ENCODE results near the gene STAB2. TPM values are rescaled to one million over a fixed set of nuclear protein-coding genes. Genes with fewer than 3 reads are reported as not detected.

Gene STAB2
- total RNA-seq, 2 experiments from 2014 or later: not detected

DNA sequence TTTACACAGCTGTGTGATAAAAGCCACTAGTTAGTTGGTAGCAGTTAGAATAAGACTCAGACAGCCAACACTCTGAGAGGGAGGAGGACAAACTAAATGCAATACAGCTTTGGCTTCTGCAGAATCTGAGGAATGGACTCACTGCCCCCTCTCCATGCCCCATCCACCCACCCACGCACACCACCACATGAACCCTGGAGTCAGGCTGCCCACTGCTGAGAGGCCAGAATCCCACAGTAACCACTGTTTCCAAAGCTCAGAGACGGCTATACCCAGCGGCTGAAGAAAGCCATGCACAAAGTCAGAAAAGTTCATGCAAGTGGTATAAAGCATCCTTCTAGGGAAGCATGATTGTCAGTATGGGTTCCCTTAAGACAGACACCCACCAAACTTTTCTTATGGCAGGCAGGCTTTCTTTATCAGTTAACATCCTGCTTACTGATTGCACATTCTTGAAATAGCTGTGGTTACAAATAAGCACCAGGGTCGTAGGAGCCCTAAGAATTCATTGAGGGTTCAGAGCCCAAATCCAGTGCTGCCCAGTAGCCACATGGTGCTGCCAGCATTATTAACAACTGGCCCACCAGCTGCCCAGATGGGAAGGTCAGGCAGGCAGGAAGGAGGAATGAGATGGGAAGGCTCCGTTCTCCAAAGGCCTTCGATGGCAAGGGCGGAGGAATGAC, 192.5 kb downstream of the STAB2 start:
- H3K36me3 Mint-ChIP-seq: peaks cover 3% of the 10 kb centered on the region
- H3K4me1 Mint-ChIP-seq: no peaks in the 10 kb centered on the region
- no peak overlapping the region for H3K27ac Mint-ChIP-seq
- ATAC-seq (no peak), DNase-seq (no peak)
- H3K27me3 Mint-ChIP-seq: no peaks in the 10 kb centered on the region
- CTCF ChIA-PET: no interaction called here
- no peak overlapping the region for H3K4me3 Mint-ChIP-seq
- no peaks in the 10 kb centered on the region for H3K9me3 Mint-ChIP-seq (ENCODE audit: low read depth)

DNA sequence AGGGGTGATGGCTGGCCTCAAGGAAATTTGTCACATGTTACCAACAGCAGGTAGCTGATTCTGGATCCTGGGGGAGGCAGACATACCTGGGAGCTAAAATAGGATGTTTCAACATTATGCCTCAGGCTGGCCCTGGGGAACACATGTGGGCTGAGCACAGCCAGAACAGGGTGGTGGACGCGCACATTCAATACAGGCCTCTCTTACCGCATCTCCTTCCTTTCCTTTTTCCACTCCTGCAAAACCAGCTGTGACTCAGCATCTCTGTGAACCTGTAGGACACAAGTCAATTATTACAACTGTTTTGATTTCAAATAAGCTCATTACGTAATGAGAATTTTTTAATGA, 193.0 kb downstream of the STAB2 start:
- no peaks in the 10 kb centered on the region for H3K4me1 Mint-ChIP-seq
- H3K4me3 Mint-ChIP-seq: no peak overlapping the region
- CTCF ChIA-PET: no interaction called here
- H3K27ac Mint-ChIP-seq: no peak overlapping the region
- peaks cover 3% of the 10 kb centered on the region for H3K36me3 Mint-ChIP-seq
- H3K9me3 Mint-ChIP-seq (ENCODE audit: low read depth): no peaks in the 10 kb centered on the region
- no peak for DNase-seq
- no peak for ATAC-seq
- no peaks in the 10 kb centered on the region for H3K27me3 Mint-ChIP-seq

DNA sequence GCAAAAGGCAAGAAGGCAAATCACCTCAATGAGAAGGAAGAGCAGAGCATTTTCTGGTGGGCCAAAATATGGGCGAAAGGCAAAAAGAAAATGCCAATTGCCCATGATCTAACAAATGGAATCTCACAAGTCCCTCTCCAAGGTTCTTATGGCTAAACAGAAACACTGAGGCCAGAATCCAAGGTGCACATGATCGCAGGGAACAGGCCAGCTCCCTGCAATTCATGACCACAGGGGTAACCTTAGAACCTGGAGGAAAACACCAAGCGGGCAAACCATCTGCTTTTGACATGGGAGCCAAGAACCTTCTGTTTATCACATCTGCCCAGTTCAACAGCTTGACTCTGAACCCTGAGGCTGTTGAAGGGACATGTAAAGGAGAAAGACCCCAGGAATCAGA, 193.9 kb downstream of the STAB2 start:
- no peaks in the 10 kb centered on the region for H3K27me3 Mint-ChIP-seq
- H3K4me1 Mint-ChIP-seq: no peaks in the 10 kb centered on the region
- H3K9me3 Mint-ChIP-seq (ENCODE audit: low read depth): no peaks in the 10 kb centered on the region
- DNase-seq (no peak), ATAC-seq (no peak)
- CTCF ChIA-PET: no interaction called here
- H3K36me3 Mint-ChIP-seq: peaks cover 4% of the 10 kb centered on the region
- H3K4me3 Mint-ChIP-seq: no peak overlapping the region
- H3K27ac Mint-ChIP-seq: no peak overlapping the region

DNA sequence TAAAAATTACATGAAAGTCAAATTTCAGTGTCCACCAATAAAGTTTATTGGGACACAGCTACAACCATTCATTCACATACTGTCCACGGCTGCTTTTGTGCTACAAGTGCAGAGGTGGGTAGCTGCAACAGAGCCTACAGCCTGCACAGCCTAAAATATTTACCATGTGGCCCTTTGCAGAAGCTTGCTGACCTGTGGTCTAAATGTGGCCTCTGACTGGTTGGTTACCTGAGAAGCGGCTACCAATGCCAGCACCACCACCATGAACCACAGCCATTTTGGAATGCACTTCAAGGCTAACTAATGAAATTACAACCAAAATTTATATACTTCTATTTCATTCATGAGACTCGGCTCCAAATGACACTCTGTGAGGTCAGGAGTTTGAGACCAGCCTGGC, 195.3 kb downstream of the STAB2 start:
- H3K9me3 Mint-ChIP-seq (ENCODE audit: low read depth): no peaks in the 10 kb centered on the region
- CTCF ChIA-PET: no interaction called here
- no peak overlapping the region for H3K4me3 Mint-ChIP-seq
- no peaks in the 10 kb centered on the region for H3K4me1 Mint-ChIP-seq
- no peak overlapping the region for H3K27ac Mint-ChIP-seq
- no peaks in the 10 kb centered on the region for H3K27me3 Mint-ChIP-seq
- DNase-seq (no peak), ATAC-seq (no peak)
- peaks cover 5% of the 10 kb centered on the region for H3K36me3 Mint-ChIP-seq

DNA sequence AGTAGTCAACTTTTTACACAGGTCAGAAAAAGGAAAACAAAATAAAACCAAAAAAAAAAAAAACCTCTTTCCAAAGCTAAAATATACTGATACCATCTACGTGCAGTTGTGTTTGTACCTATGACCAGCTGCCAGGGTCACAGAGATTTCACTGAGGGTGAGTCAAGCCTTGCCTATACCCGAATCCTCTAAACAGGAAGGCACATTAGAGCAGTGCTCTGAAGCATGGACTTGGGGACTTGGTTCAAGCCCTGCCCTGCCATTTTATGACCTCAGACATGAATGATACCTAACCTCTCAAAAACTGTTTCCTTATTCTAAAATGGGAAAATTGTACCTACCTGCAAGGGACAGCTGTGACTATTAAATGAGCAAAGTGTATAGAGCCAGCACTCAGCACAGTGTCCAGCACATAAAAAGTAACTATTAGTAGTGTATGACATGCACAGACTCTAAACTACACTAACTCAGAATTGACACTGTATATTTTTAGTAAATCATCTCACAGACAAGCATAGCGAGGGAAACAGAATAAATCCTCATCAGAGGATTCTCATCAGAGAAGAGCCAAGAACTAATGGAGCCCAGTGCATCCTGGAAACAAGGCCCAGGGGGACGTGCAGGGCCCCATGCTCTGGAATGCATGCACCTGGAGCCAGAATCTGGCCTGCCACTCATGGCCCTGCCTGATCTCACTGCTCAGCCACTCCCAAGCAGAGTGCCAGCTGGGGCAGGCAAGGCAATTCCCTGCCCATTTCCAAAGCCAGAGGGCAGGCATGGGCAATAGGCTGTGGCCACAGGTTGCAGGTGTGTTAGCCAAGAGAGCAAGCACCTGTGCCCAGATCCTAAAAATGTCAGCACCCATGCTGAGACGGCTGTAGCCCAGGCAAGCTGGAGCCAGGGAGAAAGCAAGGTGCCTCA, 196.9 kb downstream of the STAB2 start:
- DNase-seq (no peak), ATAC-seq (no peak)
- Mint-ChIP-seq H3K4me3 (no peak overlapping the region), H3K27ac (no peak overlapping the region), H3K4me1 (no peaks in the 10 kb centered on the region), H3K9me3 (ENCODE audit: low read depth) (no peaks in the 10 kb centered on the region), H3K36me3 (peaks cover 5% of the 10 kb centered on the region), H3K27me3 (no peaks in the 10 kb centered on the region)
- CTCF ChIA-PET: no interaction called here

DNA sequence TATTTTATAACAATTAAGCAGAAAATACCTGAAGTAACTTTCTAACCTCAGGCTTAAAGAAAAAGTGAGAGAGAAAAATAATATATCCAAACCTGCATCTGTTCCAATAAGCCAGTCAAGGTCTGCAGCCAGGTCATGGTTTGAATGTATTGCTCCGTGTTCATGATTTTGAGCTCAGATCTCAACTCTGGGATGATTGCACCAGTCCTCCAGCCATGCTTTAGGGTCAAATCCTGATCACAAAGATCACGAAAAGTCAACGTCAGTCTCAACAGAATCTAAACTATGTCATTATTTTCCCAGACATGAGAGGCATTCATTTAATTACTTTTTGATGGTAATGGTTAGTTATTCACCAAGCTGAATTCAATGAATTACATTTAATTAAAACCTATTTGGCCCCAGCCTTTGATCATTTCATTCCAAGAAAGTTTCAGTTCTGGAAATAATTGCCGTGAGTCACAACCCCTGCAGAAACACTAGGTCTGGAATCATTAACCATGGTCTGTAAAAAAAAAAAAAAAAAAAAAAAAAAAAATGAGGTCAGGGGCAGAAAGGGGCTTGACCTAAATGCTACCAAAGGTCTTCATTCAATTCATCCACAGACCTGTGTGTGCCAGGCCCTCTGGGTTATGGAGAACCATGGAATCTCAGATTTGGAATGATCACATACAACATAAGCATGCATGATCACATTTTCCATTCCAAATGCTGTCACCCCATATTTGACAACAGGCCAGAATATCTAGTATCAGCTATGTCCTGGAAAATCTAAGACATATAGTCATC, 198.4 kb downstream of the STAB2 start:
- Mint-ChIP-seq H3K4me1 (no peaks in the 10 kb centered on the region), H3K27ac (no peak overlapping the region), H3K4me3 (no peak overlapping the region), H3K36me3 (peaks cover 5% of the 10 kb centered on the region), H3K27me3 (no peaks in the 10 kb centered on the region), H3K9me3 (ENCODE audit: low read depth) (no peaks in the 10 kb centered on the region)
- DNase-seq: no peak
- ATAC-seq: no peak
- CTCF ChIA-PET: no interaction called here

DNA sequence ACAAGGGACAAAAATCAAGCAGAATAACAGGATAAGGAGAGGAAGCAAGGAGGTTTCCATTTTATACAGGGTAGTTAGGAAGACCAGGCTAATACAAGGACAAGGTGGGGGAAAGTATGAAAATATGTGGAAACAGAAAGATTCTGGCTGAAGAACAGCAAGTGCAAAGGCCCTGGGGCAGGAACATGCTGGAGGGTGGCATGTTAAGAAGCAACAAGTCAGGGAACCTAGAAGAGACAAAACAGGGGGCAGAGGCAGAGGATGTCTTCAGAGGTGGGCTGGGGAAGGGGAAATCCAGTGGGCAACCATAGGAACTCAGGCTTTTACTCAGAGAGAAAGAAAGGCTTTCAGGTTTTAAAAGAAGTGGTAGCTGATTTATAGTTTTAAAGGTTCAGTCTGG, 199.1 kb downstream of the STAB2 start:
- CTCF ChIA-PET: no interaction called here
- H3K9me3 Mint-ChIP-seq (ENCODE audit: low read depth): no peaks in the 10 kb centered on the region
- DNase-seq: no peak

DNA sequence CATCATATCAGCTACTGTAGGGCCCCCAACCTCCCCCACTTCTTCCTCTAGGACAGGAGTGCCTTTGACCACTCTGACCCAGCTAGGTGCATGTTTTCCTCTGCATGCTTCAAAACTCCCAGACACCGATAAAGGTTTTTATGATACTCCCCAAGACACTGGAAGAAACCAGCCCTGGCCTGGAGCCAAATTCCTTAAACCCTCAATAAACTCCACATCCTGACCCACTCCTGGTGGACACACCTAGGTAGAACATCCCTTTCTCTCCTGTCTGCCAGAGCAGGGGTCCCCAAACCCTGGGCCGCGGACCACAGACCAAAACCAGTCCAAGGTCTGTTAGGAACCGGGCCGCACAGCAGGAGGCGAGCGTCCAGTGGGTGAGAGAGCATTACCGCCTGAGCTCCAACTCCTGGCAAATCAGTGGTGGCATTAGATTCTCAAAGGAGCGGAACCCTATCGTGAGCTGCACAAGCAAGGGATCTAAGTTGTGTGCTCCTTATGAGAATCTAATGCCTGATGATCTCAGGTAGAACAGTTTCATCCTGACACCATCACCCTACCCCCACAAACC, 204.4 kb downstream of the STAB2 start:
- Mint-ChIP-seq H3K4me3 (no peak overlapping the region), H3K36me3 (peaks cover 6% of the 10 kb centered on the region), H3K27me3 (no peaks in the 10 kb centered on the region), H3K4me1 (peaks cover 8% of the 10 kb centered on the region), H3K9me3 (ENCODE audit: low read depth) (no peaks in the 10 kb centered on the region), H3K27ac (no peak overlapping the region)
- ATAC-seq (no peak), DNase-seq (no peak)
- CTCF ChIA-PET: interaction anchor here (1.3 kb wide), 1 partner anchor 19 kb away, joined by 3 read pairs; no protein-coding TSS in a partner anchor

More for the DNA sequence above, 199.1 kb downstream of the STAB2 start:
- ATAC-seq: no peak
- no peak overlapping the region for H3K4me3 Mint-ChIP-seq
- H3K4me1 Mint-ChIP-seq: no peaks in the 10 kb centered on the region
- no peaks in the 10 kb centered on the region for H3K27me3 Mint-ChIP-seq
- no peak overlapping the region for H3K27ac Mint-ChIP-seq
- peaks cover 5% of the 10 kb centered on the region for H3K36me3 Mint-ChIP-seq

DNA sequence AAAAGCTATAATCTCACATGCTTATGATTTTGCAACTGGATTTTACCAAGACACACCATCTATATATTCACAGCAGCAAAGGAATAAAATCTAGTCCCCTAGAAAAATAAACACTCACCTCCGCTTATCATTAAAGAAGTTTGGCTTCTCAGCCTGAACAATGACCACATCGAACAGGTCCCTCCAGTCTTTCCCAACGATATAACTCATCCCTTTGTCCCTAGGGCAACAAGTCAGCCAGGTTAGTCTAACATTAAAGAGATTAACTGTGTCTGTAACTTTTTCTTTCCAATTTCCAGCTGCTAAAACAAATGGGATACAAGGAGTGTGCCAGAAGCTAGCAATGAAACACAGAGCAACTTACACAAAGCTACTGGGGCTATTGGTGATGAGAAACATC, 206.0 kb downstream of the STAB2 start:
- Mint-ChIP-seq H3K4me1 (peaks cover 8% of the 10 kb centered on the region), H3K9me3 (ENCODE audit: low read depth) (no peaks in the 10 kb centered on the region), H3K36me3 (peaks cover 6% of the 10 kb centered on the region), H3K4me3 (no peak overlapping the region), H3K27me3 (no peaks in the 10 kb centered on the region), H3K27ac (no peak overlapping the region)
- ATAC-seq (no peak), DNase-seq (no peak)
- CTCF ChIA-PET: no interaction called here

DNA sequence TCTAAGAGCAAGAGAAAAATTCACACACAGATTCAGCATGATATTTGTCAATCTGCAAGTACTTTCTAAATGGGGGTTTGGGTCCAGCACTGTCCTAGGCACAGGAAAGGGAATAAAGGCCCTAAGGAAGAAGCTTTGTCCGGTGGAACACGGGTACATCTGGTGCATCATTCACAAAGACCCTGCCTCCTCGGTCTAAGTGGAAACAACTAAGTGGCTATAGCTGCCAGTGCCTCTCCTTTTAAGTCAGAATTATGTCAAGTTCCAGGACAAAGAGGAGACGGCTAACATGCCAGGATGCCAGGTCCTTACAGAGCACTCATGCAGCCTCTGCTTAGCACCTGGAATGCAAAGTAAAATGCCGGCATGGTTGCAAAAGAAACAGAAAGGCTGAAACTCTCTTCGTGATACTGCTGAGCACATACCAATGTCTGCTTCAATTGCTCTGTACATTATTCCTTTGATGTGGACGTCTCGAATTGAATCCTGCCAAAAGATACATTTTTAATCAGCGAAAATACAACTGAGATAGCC, 206.5 kb downstream of the STAB2 start:
- Mint-ChIP-seq H3K27ac (no peak overlapping the region), H3K36me3 (peaks cover 6% of the 10 kb centered on the region), H3K4me1 (peaks cover 8% of the 10 kb centered on the region), H3K4me3 (no peak overlapping the region), H3K9me3 (ENCODE audit: low read depth) (no peaks in the 10 kb centered on the region), H3K27me3 (no peaks in the 10 kb centered on the region)
- DNase-seq (no peak), ATAC-seq (no peak)
- CTCF ChIA-PET: no interaction called here

DNA sequence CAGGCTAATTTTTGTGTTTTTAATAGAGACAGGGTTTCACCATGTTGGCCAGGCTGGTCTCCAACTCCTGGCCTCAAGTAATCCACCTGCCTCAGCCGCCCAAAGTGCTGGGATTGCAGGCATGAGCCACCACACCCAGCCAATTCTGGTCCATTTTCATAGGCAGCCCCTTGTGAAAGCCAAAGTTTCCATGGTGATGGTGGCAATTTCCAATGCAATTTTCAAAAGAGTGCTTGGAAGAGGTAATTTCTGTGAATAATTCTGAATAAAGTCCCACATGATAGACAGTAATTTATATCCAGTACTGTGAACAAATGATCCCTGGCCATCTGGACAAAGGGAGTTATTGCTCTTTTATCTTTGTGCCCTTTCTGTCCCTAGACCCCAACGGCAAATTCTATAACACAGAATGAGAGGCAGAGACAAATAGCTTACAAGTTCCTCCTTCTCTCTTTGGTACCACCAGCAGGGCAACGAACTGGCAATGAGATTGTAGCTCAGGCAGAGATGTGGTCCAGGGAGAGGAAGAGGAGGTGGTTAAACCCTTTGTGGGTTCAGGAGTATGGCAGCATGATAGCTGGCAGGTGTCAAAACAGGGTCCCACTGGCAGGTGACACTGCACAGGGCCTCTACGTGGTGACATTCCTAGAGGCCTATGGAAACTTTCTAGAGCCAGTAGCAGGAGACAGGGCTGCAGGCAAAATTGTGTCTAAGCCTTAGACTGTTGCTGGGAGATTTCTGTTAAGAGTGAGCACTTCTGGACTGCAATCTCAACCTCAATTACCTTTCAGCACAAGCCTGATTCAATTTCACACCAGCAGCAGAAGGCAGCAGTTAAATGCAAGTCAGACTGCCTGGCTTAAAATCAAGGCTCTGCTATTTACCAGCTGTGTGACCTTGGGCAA, 207.5 kb downstream of the STAB2 start:
- no peak overlapping the region for H3K4me3 Mint-ChIP-seq
- no peak overlapping the region for H3K27ac Mint-ChIP-seq
- ATAC-seq (no peak), DNase-seq (no peak)
- peaks cover 6% of the 10 kb centered on the region for H3K36me3 Mint-ChIP-seq
- H3K9me3 Mint-ChIP-seq (ENCODE audit: low read depth): no peaks in the 10 kb centered on the region
- H3K4me1 Mint-ChIP-seq: peaks cover 8% of the 10 kb centered on the region
- CTCF ChIA-PET: no interaction called here
- H3K27me3 Mint-ChIP-seq: no peaks in the 10 kb centered on the region

DNA sequence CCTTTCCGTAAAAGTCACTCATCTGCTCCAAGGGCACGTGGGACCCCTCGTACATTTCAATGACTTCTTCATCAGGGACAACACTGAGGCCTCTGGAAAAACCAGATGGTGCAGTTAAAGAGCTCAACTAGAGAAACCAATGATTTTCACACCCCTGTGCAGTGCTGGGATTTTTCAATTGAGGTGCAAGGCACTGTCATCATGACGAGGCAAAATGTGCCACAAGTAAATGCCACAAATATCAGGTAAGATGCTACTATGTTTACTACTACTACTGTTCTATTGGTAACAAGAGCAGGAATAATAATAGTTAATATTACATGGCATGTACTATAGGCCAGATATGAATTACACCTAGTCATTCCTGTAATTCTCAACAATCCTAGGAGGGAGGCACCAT, 211.5 kb downstream of the STAB2 start:
- peaks cover 8% of the 10 kb centered on the region for H3K4me1 Mint-ChIP-seq
- CTCF ChIA-PET: no interaction called here
- H3K27ac Mint-ChIP-seq: no peak overlapping the region
- no peaks in the 10 kb centered on the region for H3K9me3 Mint-ChIP-seq (ENCODE audit: low read depth)
- ATAC-seq: no peak
- H3K4me3 Mint-ChIP-seq: no peak overlapping the region
- H3K36me3 Mint-ChIP-seq: peaks cover 4% of the 10 kb centered on the region
- no peak for DNase-seq
- H3K27me3 Mint-ChIP-seq: no peaks in the 10 kb centered on the region

All from activated CD8-positive, alpha-beta memory T cell treated with anti-CD3 and anti-CD28 coated beads, Interleukin-2, amount 10 ng/mL, durations not matched to agents 7 days and 5 days (primary cell).